ENCODE results near the gene AOPEP.

The AOPEP gene

DNA sequence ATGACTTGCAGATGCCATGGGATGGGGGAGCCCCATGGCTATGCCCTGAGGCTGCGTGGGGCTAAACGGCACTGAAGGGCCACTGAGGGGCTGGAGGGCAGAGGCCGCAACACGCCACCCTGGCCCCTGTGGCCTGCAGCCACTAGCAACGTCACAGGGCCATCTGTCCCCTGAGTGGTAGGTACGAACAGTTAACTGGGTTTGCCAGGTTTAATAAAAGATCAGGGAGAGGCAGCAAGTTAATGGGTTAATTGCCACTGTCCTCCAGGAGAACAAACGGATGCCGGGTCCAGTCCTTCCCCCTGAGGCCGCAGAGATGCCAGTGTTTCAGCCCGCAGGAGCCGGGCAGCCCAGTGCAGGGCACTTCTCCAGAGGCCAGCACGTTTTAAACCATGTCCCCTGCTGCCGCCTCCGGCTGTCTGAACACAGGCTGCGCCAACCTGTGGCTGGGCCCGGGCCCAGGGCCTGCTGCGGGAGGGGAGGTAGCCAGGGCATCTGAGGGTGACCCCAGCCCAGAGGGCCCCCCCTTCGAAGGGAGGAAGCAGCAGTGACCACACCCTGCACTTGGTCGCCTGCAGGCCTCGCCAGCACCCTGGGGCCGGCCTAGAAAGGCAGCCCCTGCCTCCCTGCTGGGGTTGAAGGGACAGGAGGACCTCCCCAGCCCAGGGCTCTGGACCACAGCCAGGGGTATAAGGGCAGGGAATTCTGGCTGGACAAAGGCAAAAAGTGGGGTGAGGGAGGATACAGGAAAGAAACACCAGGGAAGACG is 363.7 kb downstream of the AOPEP start:
- no peak overlapping the region for H3K27ac ChIP-seq (ENCODE audit: low read length)
- H3K9me3 ChIP-seq (replicated peaks; ENCODE audit: insufficient read depth, low read length) = no peaks in the 10 kb centered on the region
- H3F3A ChIP-seq (ENCODE audit: insufficient read depth, low read length) = no peaks in the 10 kb centered on the region
- no peaks in the 10 kb centered on the region for H3K4me1 ChIP-seq (ENCODE audit: low read length)
- no peaks in the 10 kb centered on the region for H4K20me1 ChIP-seq (ENCODE audit: insufficient read depth, low read length)
- H3K27me3 ChIP-seq (replicated peaks; ENCODE audit: insufficient read depth, low read length) = no peaks in the 10 kb centered on the region
- no peak overlapping the region for H3K4me2 ChIP-seq (ENCODE audit: low read depth, low read length)
- no peak overlapping the region for H2AFZ ChIP-seq (ENCODE audit: low read length)
- H3K79me2 ChIP-seq (ENCODE audit: low read length) = no peaks in the 10 kb centered on the region
- H3K36me3 ChIP-seq (replicated peaks; ENCODE audit: insufficient read depth, low read length) = no peaks in the 10 kb centered on the region
- no peak for DNase-seq
- H3K9me2 ChIP-seq (replicated peaks; ENCODE audit: insufficient read depth, low read length) = no peaks in the 10 kb centered on the region
- H3K4me3 ChIP-seq (ENCODE audit: low read length) = no peak overlapping the region
- TF ChIP-seq EZH2 (optimal IDR thresholded peaks at IDR 0.05; ENCODE audit: low read depth, low read length) (no peak), EZH2phosphoT487 (IDR thresholded peaks at IDR 0.05; ENCODE audit: low read length) (no peak)
- TF ChIP-seq, protein P1, sequence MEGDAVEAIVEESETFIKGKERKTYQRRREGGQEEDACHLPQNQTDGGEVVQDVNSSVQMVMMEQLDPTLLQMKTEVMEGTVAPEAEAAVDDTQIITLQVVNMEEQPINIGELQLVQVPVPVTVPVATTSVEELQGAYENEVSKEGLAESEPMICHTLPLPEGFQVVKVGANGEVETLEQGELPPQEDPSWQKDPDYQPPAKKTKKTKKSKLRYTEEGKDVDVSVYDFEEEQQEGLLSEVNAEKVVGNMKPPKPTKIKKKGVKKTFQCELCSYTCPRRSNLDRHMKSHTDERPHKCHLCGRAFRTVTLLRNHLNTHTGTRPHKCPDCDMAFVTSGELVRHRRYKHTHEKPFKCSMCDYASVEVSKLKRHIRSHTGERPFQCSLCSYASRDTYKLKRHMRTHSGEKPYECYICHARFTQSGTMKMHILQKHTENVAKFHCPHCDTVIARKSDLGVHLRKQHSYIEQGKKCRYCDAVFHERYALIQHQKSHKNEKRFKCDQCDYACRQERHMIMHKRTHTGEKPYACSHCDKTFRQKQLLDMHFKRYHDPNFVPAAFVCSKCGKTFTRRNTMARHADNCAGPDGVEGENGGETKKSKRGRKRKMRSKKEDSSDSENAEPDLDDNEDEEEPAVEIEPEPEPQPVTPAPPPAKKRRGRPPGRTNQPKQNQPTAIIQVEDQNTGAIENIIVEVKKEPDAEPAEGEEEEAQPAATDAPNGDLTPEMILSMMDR (IDR thresholded peaks at IDR 0.05; ENCODE audit: low read length) = no peak
- no peak overlapping the region for H3K9ac ChIP-seq (ENCODE audit: low read length)

DNA sequence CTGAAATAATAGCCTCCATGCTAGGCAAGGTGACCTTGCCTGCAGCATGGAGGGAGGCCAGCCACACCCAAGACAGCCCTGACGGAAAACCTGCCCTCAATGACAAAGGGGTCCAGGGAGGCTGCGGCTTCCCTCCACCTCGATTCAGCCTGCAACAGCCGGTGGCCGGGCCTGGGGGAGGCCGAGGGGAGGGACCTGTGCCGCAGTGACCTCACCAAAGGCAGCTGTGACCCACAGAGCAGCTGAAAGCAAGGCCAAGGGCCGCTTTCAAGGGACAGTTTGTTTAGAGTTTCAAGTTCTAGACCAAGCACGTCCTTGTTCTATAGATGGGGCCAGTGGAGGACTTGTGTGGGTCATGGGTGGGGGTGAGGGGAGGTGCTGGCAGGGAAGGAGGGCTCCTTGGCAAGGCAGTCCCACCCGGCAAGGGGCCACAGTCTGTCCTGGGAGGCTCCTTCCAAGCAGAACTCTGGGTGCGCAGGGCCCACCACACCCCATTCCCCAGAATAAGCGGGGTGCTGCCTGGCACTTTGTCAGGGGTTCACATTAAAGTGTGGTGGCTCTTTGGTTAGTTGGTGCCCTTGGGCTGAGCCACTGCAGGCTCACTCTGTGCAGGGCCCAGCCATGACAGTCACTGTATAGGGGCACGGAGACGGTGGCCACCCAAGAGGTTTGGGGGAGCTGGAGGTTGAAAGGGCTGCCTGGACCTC is 364.5 kb downstream of the AOPEP start:
- Histone ChIP-seq H3K4me3 (ENCODE audit: low read length) (no peak overlapping the region), H3K79me2 (ENCODE audit: low read length) (no peaks in the 10 kb centered on the region), H3K36me3 (replicated peaks; ENCODE audit: insufficient read depth, low read length) (no peaks in the 10 kb centered on the region), H3K9me3 (replicated peaks; ENCODE audit: insufficient read depth, low read length) (no peaks in the 10 kb centered on the region), H3K9me2 (replicated peaks; ENCODE audit: insufficient read depth, low read length) (no peaks in the 10 kb centered on the region), H3K4me2 (ENCODE audit: low read depth, low read length) (no peak overlapping the region), H3F3A (ENCODE audit: insufficient read depth, low read length) (no peaks in the 10 kb centered on the region), H3K27ac (ENCODE audit: low read length) (no peak overlapping the region), H2AFZ (ENCODE audit: low read length) (no peak overlapping the region), H3K4me1 (ENCODE audit: low read length) (no peaks in the 10 kb centered on the region), H3K9ac (ENCODE audit: low read length) (no peak overlapping the region), H4K20me1 (ENCODE audit: insufficient read depth, low read length) (no peaks in the 10 kb centered on the region), H3K27me3 (replicated peaks; ENCODE audit: insufficient read depth, low read length) (no peaks in the 10 kb centered on the region)
- no peak for DNase-seq
- TF ChIP-seq EZH2phosphoT487 (IDR thresholded peaks at IDR 0.05; ENCODE audit: low read length) = no peak
- TF ChIP-seq, protein P1 (IDR thresholded peaks at IDR 0.05; ENCODE audit: low read length) = no peak
- TF ChIP-seq EZH2 (optimal IDR thresholded peaks at IDR 0.05; ENCODE audit: low read depth, low read length) = no peak

DNA sequence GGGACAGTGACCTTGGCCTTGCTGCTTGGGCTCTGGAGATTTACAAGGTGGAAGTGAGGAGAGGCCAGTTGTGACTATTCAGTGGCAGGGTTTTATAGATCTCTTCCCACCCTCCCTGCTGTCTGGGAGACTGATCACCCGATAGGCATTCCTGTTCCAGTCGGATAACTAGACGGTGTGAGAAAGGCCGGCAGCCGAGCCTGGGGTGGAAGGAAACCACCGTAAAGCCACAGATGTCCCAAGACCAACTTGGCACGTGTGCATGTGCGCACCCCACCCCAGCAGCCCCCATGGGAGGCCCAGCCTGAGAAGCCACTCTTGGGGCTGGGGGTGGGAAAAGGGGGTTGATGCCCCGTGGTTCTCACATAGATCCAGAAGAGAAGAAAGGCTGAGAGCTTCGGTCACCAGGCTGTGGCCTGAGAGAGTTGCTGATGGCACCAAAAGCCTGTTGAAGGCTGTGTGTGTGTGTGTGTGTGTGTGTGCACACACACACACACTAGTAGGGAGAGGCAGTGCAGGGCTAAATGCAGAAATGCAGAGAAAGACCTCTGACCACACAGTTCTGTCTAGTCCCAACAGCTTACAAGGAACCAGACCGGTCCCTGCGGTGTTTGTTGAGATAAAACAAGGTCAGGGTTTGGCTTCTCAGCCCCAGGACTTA is 365.2 kb downstream of the AOPEP start:
- TF ChIP-seq, protein P1 (IDR thresholded peaks at IDR 0.05; ENCODE audit: low read length) = no peak
- no peak for TF ChIP-seq EZH2phosphoT487 (IDR thresholded peaks at IDR 0.05; ENCODE audit: low read length)
- TF ChIP-seq EZH2 (optimal IDR thresholded peaks at IDR 0.05; ENCODE audit: low read depth, low read length) = no peak
- no peaks in the 10 kb centered on the region for H3K4me1 ChIP-seq (ENCODE audit: low read length)
- H3K9me2 ChIP-seq (replicated peaks; ENCODE audit: insufficient read depth, low read length) = no peaks in the 10 kb centered on the region
- H3K27ac ChIP-seq (ENCODE audit: low read length) = no peak overlapping the region
- H3K4me3 ChIP-seq (ENCODE audit: low read length) = no peak overlapping the region
- DNase-seq = no peak
- no peaks in the 10 kb centered on the region for H3F3A ChIP-seq (ENCODE audit: insufficient read depth, low read length)
- no peaks in the 10 kb centered on the region for H3K9me3 ChIP-seq (replicated peaks; ENCODE audit: insufficient read depth, low read length)
- H2AFZ ChIP-seq (ENCODE audit: low read length) = no peak overlapping the region
- H3K36me3 ChIP-seq (replicated peaks; ENCODE audit: insufficient read depth, low read length) = no peaks in the 10 kb centered on the region
- no peak overlapping the region for H3K9ac ChIP-seq (ENCODE audit: low read length)
- no peaks in the 10 kb centered on the region for H3K79me2 ChIP-seq (ENCODE audit: low read length)
- no peaks in the 10 kb centered on the region for H4K20me1 ChIP-seq (ENCODE audit: insufficient read depth, low read length)
- H3K4me2 ChIP-seq (ENCODE audit: low read depth, low read length) = no peak overlapping the region
- no peaks in the 10 kb centered on the region for H3K27me3 ChIP-seq (replicated peaks; ENCODE audit: insufficient read depth, low read length)

All from MM.1S (cell line).